GM12892 (cell line): ENCODE measurements around the gene TMEM60.

Source experiments
- POLR2A ChIP-seq: IDR thresholded peaks from 2 replicates; pipeline ENCODE4 v1.6.1; 2011; ENCODE audit warnings: low read depth, low read length, control low read depth
- POLR2AphosphoS5 ChIP-seq: IDR thresholded peaks from 2 replicates; pipeline ENCODE4 v1.6.1; 2011; ENCODE audit warnings: low read depth, low read length, control low read depth
- TAF1 ChIP-seq: IDR thresholded peaks from 2 replicates; pipeline ENCODE4 v1.6.1; 2011; ENCODE audit warnings: low read depth, mild to moderate bottlenecking, control low read depth, low read length, borderline replicate concordance

DNA sequence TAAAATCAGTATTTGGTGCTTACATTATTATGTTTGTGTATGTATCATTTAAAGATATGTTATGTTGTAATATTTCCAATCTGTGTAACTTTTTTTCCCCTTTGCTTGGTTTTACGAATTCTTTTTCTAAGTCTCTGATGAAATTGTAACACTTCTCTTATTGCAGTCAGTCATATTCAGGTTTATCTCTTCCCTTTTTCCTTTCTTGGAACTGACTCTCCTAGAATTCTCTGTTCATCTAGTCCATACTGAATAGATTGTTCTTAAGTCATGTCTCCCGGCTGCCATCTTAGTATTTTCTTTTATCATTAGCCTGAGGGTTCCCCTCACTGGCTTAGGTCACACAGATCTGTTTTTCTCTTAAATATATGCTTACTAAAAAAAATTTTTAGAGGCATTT, 45.0 kb upstream of the TMEM60 start:
- no peak for TF ChIP-seq POLR2A
- TF ChIP-seq TAF1, result no peak
- TF ChIP-seq POLR2AphosphoS5, result no peak
